HepG2 (cell line): ENCODE results near the gene RPL41. TPM values are rescaled to one million over a fixed set of nuclear protein-coding genes. Genes with fewer than 3 reads are reported as not detected.

Source experiments
- ASH2L ChIP-seq: fragments of 300-600, 200-600 bp; sonication (generic); IDR thresholded peaks from 2 replicates; pipeline ENCODE4 v1.7.0; 2017; ENCODE audit warnings: low read depth, mild to moderate bottlenecking, moderate library complexity, mixed read lengths, low read length; ENCODE audit not compliant: insufficient read length
- GLMP ChIP-seq: sonication (generic); formaldehyde crosslinking; IDR thresholded peaks from 2 replicates; pipeline ENCODE4 v1.9.0; 2021; ENCODE audit warnings: missing genetic modification reagents, mild to moderate bottlenecking, borderline replicate concordance
- MED8 ChIP-seq: sonication (generic); formaldehyde crosslinking; IDR thresholded peaks from 2 replicates; pipeline ENCODE4 v1.8.1; 2023; ENCODE audit warnings: mild to moderate bottlenecking, missing genetic modification reagents; ENCODE audit not compliant: insufficient replicate concordance
- MNT ChIP-seq: fragments of 450-650 bp; IDR thresholded peaks from 2 replicates; pipeline ENCODE4 v1.6.1; 2016
- PHF8 ChIP-seq: sonication (generic); formaldehyde crosslinking; IDR thresholded peaks from 2 replicates; pipeline ENCODE4 v1.5.0; 2020; ENCODE audit warnings: missing genetic modification reagents
- U2AF1 ChIP-seq: fragments of 200-400 bp; formaldehyde crosslinking; optimal IDR thresholded peaks from 2 replicates; pipeline ENCODE3; 2017; ENCODE audit warnings: mild to moderate bottlenecking, low read depth, low read length
- ZNF333 ChIP-seq: sonication (generic); formaldehyde crosslinking; IDR thresholded peaks from 2 replicates; pipeline ENCODE4 v1.4.0; 2020; ENCODE audit warnings: mild to moderate bottlenecking, missing genetic modification reagents, borderline replicate concordance
- ZNF430 ChIP-seq: sonication (generic); formaldehyde crosslinking; IDR thresholded peaks from 2 replicates; pipeline ENCODE4 v1.9.0; 2021; ENCODE audit warnings: mild to moderate bottlenecking, missing genetic modification reagents
- ZNF687 ChIP-seq: sonication (generic); formaldehyde crosslinking; IDR thresholded peaks from 2 replicates; pipeline ENCODE4 v1.5.1; 2020; ENCODE audit warnings: mild to moderate bottlenecking, missing genetic modification reagents, moderate library complexity
- ZNF782 ChIP-seq: sonication (generic); formaldehyde crosslinking; IDR thresholded peaks from 2 replicates; pipeline ENCODE4 v1.4.0; 2020; ENCODE audit warnings: missing genetic modification reagents, mild to moderate bottlenecking, borderline replicate concordance
- ZXDC ChIP-seq: sonication (generic); formaldehyde crosslinking; IDR thresholded peaks from 2 replicates; pipeline ENCODE4 v1.5.0; 2020; ENCODE audit warnings: mild to moderate bottlenecking, missing genetic modification reagents
- polyA plus RNA-seq, 8 experiments: library from polyadenylated mRNA; depleted of rRNA in 3 of 8; stranded (reverse) in 7 of 8; unstranded in 1 of 8; fragments of >200 nt; fragmentation: Illumina TruSeq in 4 of 8; extraction: Trizol in 4 of 8; gene quantifications; 2 replicates each; pipeline versions ENCODE4 v1.2.1 to v1.2.3, GENCODE V29; 2011 to 2016; ENCODE audit warnings: low read depth in 4 of 8, missing spikeins in 1 of 8, mixed read lengths in 1 of 8; ENCODE audit not compliant: insufficient read depth in 1 of 8
- total RNA-seq, 5 experiments: library from RNA; depleted of rRNA; stranded (reverse); fragments of >200 nt; fragmentation: Illumina TruSeq; extraction: Trizol; gene quantifications; 2 replicates each; pipeline ENCODE4 v1.2.3, GENCODE V29; 2016; ENCODE audit warnings: low read depth in 1 of 5

Gene RPL41
- total and polyA plus RNA-seq, 2 of the 13 experiments (the other 11 are each of a cell fraction or from before 2014, with no cell fraction given): 4,012 to 7,670 TPM

- TF ChIP-seq ZNF687: peak; percentile 86; the same call in 1 of the 2 replicates
- 0 out of 2 replicates have a peak, but pooled peaks have one; percentile 3 for TF ChIP-seq ZNF430
- peak; percentile 63 for TF ChIP-seq ASH2L
- peak; percentile 8; the same call in 1 of the 2 replicates for TF ChIP-seq PHF8 (CRISPR knock-in tag)
- no peak for TF ChIP-seq ZNF782
- peak; percentile 59; the same call in 1 of the 2 replicates for TF ChIP-seq ZNF333 (CRISPR knock-in tag)
- peak; percentile 21 for TF ChIP-seq U2AF1
- TF ChIP-seq GLMP (CRISPR knock-in tag): 0 out of 2 replicates have a peak, but pooled peaks have one; percentile 39
- peak; percentile 8 for TF ChIP-seq MED8
- peak; percentile 47; the same call in 1 of the 2 replicates for TF ChIP-seq ZXDC (CRISPR knock-in tag)
- peak; percentile 52 for TF ChIP-seq MNT
Observed at GRCh38 chr12:56104815-56105608, 11.4 kb upstream of the RPL41 start (continued).
